HuH-7 (cell line): ENCODE measurements around the gene MSL1.

Experiments used
- DNase-seq: peaks from one replicate; pipeline ENCODE4 v3.0.0; 2011; ENCODE audit warnings: low spot score

The MSL1 gene

DNA sequence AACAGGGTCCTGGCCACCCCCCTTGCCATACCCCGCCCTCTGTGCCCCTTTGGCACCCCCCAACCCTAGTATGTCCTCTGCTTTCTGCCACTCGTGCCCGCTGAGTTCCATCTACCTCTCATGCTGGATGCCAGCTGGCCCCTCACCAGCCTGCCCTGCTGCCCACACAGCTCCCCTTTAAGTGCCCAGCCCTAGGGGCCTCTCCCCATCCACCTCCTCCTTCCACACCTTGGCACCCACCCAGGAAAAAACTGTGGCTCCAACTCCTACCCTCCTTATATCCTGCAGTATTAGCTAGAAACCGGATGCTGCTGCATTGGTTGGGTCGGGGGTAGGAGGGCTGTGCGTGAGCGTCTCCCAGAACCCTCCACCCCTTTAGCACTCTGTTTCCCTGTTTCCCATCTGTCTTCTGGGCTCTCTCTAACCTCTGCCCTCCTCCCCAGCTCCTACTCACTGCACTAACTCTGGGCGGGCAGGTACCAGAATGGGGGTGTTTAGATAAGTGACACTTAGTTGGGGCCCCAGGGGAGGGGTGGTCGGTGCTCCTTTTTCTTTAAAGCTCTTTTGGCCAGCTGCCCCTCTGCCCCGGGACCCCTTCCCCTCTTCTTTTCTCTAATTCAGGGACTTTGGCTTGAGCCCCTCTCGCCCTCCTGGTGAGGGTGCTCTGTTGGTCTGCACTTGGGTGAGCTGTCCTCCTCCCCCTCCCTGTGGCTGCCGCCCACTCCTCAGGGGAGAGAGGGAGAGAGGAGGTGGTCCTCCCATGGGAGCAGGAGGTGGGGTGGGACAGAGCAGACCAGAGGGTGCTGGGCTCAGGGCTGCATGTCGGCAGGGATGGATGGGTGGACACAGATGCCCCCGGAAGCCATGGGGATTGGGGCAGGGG, 31.3 kb upstream of the MSL1 start:
- no peak for DNase-seq

DNA sequence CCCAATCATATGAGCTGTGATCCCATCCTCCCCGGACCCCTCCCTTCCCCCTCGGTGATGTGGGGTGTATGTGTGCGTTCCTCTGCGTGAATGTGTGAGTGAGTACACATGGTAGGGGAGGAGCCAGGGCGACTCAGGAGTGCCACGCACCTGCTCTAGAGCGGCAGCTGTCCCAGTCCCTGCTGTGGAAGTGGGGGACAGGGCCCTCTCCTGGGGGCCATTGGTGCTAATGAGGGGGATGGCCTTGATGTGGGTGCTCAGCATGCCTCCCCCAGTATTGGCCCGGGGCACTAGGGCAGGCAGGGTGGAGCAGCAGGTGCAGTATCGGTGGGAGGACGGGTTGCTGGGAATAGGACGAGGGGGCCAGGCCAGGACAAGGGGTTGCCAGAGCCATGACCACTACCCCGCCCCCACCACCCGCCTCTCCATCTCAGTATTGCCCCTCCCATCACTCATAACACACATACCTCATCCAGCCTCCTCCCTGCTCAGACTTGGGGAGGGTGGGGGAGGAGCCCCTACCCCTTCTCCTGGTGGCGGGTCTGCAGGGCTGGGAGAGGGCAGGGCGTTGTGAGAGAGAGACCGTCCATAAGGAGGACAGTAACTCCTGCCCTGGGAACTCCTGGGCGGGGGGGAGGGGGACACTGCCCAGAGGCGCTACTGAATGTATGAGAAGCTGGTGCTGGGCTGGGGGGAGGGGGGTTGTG, 29.9 kb upstream of the MSL1 start:
- DNase-seq, result no peak

DNA sequence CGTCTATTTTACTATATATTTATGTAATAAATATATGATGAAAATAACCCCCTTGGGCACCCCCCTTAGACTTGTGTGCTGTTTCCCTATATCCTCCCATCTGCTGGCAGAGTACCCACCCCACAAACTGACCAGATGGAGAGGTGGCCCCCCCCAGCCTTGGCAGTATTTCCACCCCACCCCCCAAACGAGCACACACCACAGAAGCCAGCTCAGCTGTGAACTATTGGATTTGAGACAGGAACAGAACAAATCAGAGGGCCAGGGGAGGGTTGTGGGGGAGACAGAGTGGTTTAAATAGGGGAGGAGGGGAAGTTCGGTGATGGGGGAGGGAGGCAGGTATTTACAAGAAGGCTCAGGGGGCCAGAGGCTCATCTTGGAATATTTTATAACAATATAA, 29.2 kb upstream of the MSL1 start:
- no peak for DNase-seq

DNA sequence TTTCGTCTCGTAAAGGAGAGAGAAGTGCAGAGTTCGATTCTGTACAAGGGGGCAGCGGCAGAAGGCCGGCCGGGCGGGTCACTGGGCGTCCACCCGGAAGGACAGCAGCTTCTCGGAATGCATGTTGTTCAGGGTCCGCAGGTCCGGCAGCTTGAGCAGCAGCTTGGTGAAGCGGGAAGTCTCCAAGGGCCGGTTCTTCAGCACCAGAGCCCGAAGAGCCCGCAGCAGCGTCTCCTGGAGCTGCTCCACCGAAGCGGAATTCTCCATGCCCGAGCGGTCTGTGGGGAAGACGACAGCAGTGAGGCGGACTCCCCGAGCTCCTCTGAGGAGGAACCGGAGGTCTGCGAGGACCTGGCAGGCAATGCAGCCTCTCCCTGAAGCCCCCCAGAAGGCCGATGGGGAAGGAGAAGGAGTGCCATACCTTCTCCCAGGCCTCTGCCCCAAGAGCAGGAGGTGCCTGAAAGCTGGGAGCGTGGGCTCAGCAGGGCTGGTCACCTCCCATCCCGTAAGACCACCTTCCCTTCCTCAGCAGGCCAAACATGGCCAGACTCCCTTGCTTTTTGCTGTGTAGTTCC, 28.7 kb upstream of the MSL1 start:
- no peak for DNase-seq

DNA sequence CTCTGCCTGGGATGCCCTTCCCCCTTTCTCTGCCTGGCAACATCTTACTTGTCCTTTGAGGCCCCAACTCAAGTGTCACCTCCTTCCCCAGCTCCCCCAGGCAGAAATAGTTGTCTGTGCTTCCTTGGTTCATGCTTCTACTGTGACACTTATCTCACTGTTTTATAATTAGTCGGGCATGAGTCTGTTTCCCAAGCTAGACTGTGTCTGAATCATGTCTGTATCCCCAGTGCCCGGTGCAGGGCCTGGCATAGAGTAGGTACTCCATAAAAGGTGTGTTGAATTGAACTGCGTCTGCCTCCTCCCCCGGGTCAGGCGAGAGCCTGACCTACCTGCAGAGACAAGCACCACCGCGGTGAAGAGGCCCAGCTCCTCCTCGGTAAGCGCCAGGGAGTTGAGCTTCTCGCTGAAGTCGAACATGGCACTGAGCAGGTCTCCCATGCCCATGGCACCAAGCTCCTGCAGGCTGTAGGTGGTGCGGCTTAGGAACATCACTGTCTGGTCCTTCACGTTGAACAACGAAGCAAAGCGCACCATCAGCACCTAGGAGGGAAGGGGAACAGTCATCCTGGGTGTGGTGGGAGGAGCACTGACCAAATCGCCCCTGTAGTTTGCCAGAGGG, 28.1 kb upstream of the MSL1 start:
- DNase-seq, result no peak

DNA sequence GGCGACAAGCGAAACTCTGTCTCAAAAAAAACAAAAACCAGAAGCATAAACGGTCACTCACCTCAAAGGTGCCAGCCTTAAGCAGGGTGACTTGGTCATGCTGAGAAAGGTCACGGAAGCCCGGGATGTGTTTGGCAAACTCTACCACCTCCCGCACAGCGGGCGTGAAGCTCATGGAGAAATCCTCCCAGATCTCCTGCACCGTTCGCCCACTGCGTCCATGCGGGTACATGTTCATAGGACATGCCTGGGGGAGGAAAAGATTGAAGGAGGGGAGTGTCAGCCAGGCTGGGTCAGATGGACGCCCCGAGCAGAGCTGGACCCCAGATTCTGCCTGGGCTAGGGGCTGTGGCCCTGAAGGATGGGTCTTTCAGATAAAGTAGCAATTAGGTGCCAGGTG, 26.9 kb upstream of the MSL1 start:
- no peak for DNase-seq

DNA sequence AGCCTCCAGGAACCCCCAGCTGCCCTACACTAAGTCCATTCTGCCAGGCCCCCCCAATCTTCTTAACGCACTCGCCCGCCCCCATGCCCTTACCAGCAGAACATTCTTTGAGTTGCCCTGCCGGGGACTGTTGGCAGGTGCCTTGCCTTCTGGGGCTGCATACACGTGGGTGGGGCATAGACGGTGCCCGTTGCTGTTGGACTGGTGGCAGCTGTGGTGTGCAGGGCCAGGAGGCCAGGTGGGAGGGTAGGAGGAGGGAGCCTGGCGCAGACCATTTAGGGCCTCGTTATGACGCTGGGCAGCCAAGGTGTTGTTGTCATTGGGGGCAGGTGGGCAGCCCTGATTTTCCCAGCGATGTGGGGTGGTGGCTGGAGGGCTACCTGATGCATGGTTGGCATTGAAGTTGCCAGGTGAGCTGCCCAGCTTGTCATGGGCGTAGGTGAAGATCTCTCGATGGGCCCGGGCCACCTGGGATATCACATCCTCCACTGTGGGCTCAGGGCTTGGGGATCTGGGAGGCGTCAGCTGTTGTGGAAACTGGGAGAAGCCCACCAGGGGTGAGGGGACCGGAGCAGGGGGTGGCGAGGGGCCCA, 26.3 kb upstream of the MSL1 start:
- DNase-seq, result no peak

DNA sequence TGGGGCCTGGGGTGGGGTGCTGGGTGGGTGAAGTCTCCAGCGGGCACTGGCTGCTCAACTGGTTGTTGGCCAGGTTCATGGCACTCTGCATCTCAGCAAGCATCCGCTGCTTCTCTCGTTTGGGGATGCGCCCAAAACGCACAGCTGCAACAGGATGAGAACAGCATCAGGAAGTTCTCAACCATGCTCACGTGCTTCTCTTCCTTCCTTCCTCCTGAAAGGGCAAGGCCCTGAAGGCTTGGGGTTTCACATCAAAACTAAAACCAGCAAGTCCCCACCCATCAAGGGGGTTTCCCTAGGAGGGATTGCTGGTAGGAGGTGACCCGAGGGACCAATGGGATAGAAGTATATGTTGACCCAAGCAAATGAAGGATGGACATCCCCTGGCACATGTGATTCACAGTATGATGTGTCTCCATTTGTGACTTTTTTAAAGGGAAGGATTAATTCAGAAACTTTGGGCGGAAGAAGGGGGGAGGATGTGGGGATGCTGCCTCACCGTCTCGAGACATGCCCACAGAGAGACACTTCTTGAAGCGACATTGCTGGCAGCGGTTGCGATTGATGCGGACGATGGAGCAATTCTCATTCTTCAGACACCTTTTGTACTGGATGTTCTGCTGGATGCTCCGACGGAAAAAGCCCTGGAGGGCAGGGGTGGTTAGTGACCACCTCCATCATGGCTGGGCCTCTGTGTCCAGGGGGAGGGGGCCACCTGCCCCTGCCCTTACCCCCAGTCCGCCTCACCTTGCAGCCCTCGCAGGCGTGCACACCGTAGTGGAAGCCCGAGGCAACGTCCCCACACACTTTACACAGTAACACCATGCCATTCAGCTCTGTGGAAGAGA, 25.6 kb upstream of the MSL1 start:
- no peak for DNase-seq

DNA sequence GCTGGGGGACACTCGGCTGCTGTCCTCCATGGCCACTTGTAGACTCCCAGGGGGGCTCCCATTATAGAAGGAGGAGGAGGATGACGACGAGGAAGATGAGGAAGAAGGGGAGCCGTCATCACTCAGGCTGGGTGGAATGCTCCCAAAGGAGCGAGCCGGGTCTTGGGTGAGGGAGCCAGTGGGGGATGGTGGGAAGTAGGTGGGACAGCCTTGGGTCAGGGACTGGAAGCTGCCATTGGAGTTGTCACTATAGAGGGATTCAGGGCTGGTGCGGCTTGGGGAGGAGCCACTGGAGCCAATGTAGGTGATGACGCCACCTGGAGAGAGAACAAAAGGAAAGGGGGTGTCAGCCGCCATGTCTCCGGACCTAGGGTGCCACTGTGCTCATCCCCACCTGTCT, 24.7 kb upstream of the MSL1 start:
- no peak for DNase-seq

DNA sequence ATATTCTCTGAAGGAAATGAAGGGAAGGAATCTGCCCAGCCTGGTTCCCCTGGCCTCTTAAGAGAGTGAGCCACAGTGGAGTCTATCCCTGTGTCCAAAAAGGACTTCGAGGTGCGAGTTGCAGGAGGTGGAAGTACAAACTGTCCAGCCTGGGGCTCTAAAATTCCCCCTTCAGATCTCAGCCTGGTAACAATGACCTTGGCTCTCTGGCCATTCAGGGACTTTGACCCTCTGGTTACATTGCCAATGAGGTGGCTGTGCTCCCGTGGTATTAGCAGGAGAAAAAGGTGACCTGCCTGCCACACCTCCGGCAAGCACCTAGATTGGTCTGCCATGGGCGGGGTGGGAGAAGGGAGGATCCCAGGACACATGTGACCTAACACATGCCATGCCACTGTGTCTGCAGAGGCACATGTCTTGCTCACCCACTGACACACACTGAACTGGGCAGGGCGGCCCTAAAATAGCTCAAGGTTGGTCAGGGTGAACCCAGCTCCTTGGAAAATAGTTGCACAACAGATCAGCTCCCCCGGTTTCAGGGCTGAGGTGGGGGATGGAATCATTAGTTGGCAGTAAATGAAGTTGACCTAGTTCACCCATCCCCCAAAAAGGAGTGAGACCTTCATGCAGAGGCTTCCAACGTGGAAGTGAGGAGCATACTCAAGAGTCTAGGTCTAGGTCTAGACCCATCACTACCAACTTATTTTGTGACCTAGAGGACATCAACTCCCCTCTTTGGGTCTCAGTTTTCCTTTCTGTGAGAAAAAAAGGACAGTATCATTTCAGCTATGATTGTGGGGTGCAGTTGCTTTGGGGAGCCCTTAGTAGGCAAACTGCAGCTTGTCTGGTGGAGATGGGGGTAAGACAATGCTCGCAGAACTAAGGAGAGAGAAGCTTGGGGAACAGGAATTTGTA, 23.6 kb upstream of the MSL1 start:
- DNase-seq, result peak; percentile 65

DNA sequence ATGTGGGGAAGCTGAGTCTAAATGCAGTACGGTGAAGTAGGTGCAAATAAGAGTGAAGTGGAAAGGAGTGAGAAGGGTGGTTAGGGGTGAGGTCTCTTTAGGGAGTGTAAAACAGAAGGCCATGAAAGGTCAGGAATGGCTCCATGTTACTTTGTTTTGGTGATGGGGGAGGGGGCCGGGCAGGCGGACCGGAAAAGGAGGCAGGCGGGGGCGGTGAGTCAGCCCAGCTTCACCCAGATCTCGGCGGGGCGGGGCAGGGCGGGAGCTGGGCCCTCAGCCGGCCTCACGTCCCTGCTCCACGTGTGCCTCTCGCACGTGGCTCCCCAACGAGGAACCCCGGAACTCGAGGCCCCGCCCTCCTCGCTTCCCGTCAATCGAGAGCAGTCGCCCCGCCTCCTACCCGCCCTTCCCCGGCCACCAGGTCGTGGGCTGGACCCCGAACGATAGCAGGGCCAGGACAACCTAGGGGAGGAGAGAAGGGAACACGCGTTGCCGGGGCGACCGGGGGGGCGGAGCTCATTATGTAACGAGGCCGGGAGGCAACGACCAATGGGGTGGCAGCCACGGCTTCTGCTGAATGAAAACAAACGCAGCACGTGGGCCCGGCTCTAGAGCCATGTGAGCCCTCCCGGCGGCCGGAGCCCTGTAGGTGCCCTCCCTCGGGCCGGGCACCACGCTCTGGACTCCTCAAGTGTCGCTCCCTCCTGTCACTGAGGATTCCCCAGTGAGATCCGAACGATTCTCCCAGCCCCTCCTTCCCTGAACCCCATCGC, 22.7 kb upstream of the MSL1 start:
- DNase-seq, result peak; percentile 88

DNA sequence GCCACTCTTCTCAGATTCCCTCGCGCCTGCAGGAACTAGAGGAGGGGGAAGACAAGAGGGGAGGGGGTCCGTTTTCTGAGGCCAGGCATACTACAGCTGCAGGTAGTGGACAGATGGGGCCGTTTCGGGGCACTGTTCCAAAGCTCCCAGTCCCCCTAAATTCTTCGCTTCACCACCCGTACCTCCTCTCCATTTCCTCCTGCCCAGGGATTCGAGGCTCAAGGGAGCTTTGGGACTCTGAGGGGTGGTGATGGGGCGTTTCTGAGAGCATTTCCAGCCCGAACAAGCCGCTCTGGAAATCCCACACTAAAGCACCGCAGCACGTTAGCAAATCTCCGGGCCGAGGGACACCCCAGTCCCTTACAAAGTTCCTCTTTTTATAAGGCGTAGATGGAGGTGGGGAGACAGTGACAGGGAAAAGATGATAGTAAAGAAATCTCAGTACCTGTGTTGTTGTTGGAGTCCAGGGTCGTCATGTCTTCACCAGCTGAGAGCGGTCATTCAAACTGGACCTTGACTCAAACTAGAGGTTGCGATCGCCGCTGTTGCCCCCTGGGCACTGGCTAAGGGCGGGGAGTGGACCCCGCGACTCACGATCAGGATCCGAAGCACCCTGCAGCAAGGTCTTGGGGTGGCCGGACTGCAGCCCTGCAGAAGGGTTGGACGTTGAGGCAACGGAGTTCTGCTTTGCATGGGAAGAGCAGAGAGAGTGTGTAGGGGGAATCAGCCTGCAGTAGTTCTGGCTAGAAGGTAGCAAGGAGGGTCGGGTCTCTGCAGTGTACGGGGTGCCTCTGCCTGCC, 22.0 kb upstream of the MSL1 start:
- no peak for DNase-seq

DNA sequence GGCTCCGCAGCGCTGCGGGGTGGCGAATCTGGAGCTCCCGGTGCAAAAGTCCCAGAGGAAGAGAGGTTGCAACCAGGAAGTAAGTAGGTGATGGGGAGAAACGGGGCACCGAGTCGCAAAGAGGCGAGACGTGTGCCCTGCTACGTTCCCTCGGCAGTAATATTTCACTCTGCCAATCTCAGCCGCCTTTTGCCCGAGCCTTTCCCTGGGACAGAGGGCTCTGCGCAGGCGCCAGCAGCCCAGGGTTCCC, 21.4 kb upstream of the MSL1 start, which contains the start of gene NR1D1:
NR1D1 (minus strand) TSS at position 171 of the 250 bp plus-strand sequence. CDS start 495 bp downstream, outside the sequence.
- DNase-seq, result no peak

DNA sequence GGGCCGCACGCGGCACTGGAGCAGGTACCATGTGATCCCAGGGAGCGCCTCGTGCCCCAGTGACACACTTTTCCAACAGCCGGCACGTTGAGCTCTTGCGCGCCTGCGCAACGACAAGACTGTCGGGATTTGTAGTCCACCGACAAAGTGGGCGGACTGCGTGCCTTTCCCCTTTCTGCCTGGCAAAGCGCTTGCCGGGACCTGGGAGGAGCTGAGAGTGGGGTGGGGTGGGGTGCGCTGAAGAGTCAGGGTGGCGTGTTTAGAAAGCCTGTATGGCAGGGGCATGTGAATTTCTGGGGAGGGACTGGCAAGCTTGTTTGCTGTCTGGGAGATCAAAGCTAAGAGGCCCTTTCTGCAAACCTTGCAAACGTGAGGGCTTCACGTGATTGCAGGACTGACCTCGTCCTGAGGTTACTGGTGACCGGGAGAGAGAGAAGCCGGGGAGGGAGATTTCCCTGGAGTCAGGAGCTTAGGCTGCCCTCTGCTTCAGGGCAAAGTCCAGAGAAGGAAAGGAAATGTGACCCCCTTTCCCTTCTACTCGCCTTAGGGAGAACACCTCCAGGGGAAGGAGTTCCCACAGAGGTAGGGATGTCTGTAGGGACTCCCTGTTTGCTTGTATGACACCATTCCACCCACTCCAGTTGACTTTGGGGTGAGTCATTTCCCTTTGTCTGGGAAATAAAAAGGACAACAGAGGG, 21.0 kb upstream of the MSL1 start:
- DNase-seq, result peak; percentile 96

DNA sequence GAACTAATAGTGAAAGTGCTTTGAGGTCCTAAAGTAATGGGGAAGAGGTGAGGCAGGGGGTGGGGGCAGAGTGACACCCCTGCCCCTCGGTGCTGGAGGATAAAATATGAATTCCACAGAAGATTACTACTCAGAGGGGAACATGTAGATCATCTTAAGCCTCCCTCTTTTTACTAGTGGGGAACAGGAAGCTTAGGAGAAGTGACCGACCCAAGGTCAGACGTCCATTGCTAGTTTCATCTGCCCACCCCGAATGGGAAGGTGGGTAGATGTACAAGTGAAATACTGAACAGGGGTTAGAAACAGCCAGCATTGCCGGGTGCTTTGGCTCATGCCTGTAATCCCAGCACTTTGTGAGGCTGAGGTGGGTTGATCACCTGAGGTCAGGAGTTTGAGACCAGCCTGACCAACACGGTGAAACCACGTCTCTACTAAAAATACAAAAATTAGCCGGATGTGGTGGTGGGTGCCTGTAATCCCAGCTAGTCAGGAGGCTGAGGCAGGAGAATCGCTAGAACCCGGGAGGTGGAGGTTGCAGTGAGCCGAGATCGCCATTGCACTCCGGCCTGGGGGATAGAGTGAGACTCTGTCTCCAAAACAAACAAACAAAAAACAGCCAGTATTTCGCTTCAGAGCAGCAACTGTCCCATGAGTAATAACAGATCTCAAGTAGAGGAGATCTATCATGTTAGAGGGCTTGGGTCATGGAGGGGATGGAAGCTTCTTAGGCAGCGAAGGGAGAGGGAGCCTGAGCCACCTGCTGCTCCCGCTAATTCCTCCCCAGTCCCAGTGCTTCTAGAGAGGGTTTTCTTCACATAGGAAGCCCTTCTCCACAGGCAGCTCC, 20.2 kb upstream of the MSL1 start:
- DNase-seq, result no peak

DNA sequence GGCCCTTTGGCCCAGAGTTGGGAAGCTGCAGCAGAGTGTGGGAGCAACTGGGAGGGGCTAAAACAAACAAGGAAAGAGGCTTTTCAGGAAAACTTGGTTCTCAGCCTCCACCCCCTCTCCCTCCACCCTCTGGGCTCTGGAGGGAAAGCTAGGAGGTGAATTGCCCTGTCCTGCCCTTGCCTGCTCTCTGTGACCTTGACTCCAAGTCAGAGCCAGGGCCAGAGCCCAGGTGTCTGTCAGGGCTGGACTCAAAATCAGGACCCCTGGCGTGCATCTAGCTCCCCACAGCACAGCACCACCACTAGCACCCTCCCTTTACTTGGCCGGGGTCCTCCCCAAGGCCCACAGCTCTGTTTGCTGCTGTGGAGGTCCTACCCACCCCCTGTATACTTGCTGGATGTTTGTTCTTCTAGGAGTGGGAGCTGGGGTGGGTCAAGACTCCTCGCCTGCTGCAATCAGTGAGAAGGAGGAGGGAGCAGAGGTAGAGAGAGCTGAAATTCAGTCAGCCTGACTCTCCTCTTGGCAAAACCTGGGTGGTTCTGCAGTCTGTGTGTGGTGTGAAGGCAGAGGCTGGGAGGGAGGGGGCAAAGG, 18.6 kb upstream of the MSL1 start:
- no peak for DNase-seq

DNA sequence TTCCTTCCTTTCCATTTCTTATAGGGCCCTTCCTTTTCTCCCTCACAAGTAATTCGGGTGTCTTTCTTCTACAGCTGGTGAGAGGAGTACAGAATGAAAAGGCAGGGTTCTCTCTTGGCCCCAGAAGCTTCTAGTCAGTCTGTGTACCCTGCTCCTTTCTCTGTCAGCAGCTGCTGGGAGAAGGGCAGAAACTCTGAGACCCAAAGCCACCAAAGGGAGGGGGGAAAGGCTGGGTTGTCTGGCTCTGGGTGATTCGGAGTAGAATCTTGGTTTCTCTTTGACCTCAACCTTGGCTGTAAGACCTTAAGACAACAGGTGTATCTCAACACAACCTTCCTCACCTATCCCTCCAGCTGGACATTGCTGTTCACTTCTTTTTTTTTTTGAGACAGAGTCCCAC, 18.1 kb upstream of the MSL1 start:
- no peak for DNase-seq
